ENCODE measurements around the gene ZNF618. TPM values are rescaled to one million over a fixed set of nuclear protein-coding genes. Genes with fewer than 3 reads are reported as not detected.

Gene ZNF618
- total and polyA plus RNA-seq, 8 donors = 1.2 to 19.8 (median 5.3) TPM

DNA sequence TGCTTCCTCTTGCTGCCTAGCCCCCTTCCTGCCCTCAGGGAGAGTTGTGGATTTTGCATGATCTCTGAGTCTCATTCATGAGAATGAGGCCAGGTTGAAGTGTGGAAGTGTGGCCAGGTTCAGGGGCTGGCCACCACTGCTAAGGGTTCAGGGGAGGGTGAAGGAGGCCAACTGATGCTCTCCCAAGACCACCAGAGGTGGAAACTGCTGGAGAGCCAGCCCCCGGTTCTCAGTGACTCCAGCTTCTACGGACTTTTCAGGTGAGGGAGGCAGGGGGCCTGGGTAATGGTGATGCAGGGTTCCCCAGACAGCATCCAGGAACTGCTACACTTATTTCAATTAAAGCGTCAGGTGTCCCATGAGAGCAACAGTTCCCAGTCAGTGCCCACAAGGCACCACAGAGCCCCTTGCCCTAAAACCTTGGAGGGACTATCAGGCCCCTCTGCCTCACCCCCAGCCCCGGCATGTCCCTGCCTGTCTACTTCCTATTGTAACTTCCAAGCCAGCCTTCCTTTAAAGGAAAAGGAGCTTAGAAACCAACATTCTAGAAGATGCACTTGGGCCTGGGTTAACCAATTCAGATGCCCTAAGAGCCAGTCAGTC is 151.9 kb downstream of the ZNF618 start:
- H3K27me3 ChIP-seq = no peaks in the 10 kb centered on the region
- H3K27ac ChIP-seq = no peak overlapping the region
- no peak overlapping the region for H3K4me3 ChIP-seq
- H3K4me1 ChIP-seq = no peaks in the 10 kb centered on the region
- WGBS, 5 donors = 93 to 98% (median 95%) methylated on average over 4 of the region's 4 CpGs
- DNase-seq = no peak
- TF ChIP-seq POLR2AphosphoS5 (IDR thresholded peaks at IDR 0.05) (no peak), POLR2A (IDR thresholded peaks at IDR 0.05) (no peak), EP300 (IDR thresholded peaks at IDR 0.05) (no peak)
- TF ChIP-seq, protein P1, sequence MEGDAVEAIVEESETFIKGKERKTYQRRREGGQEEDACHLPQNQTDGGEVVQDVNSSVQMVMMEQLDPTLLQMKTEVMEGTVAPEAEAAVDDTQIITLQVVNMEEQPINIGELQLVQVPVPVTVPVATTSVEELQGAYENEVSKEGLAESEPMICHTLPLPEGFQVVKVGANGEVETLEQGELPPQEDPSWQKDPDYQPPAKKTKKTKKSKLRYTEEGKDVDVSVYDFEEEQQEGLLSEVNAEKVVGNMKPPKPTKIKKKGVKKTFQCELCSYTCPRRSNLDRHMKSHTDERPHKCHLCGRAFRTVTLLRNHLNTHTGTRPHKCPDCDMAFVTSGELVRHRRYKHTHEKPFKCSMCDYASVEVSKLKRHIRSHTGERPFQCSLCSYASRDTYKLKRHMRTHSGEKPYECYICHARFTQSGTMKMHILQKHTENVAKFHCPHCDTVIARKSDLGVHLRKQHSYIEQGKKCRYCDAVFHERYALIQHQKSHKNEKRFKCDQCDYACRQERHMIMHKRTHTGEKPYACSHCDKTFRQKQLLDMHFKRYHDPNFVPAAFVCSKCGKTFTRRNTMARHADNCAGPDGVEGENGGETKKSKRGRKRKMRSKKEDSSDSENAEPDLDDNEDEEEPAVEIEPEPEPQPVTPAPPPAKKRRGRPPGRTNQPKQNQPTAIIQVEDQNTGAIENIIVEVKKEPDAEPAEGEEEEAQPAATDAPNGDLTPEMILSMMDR (IDR thresholded peaks at IDR 0.05) = no peak
- H3K36me3 ChIP-seq = peaks cover 0 to 86% (median 75%) of the 10 kb centered on the region in 4 donors
- peaks cover 0 to 13% (median 4%) of the 10 kb centered on the region in 4 donors for H3K9me3 ChIP-seq
- intact Hi-C loops (cut with DNase I; ENCODE audit: low total_unique reads) = no loop called here

DNA sequence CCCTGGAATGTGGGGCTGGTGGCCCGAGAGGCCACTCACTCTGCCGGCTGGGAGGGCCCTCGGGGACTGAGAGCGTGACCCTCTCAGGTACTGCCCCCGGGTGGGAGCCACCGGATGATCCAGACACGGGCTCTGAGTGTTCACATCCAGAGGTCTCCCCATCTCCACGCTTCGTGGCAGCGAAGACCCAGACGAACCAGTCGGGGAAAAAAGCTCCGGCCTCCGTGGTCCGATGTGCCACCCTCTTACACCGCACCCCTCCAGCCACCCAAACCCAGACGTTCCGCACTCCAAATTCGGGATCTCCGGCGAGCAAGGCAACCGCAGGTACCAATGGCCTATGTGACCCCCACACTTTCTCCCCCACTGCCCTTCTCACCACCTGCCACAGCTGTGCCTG is 152.5 kb downstream of the ZNF618 start:
- Histone ChIP-seq H3K4me3 (no peak overlapping the region), H3K27me3 (no peaks in the 10 kb centered on the region), H3K27ac (no peak overlapping the region), H3K4me1 (no peaks in the 10 kb centered on the region), H3K9me3 (peaks cover 0 to 7% (median 2%) of the 10 kb centered on the region in 4 donors), H3K36me3 (peaks cover 0 to 88% (median 80%) of the 10 kb centered on the region in 4 donors)
- no peak for DNase-seq
- 93 to 97% (median 96%) methylated on average over 21 to 22 of the region's 22 CpGs for WGBS, 5 donors
- intact Hi-C loops (cut with DNase I; ENCODE audit: low total_unique reads) = no loop called here
- TF ChIP-seq, protein P1 (IDR thresholded peaks at IDR 0.05) = no peak
- TF ChIP-seq POLR2A (IDR thresholded peaks at IDR 0.05) (no peak), POLR2AphosphoS5 (IDR thresholded peaks at IDR 0.05) (no peak), EP300 (IDR thresholded peaks at IDR 0.05) (no peak)

DNA sequence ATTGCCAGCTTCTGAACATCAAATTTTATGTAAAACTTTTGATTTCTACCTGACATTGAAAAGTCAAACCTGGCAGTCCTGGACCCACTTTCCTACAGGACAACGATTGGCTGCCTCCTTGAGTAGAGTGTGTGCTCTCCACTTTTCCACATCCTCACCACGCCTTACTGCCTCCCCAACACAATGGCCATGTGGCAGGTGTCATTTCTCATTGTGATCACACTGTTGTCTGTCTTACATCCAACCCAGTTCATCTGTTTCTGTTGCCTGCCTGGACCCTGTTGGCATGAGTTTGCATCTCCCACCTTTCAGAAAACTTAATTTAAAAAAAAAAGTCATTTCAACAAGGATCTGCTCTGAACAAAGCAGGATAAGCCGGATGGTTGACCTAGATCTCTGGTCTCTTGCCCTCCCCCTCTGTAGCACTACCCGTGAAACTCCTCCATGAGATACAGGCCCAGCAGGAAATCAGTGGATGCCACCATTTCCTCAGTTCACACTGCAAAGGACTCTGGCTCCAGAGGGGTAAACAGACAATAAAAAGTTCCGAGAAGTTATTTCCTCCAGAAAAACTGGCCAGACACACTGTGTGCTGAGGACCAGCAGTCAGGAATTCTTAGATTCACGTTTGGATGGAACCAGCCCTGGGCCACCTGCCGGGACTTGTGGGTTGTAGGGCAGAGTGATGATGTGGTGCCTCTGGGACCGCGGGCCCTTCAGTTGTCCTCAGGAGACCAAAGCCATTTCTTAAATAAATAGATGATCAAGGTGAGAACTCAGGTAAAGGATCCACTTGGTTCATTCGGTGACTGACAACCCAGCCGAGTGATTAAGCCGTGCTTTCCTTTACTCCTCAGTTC is 153.4 kb downstream of the ZNF618 start:
- H3K27me3 ChIP-seq = no peaks in the 10 kb centered on the region
- H3K36me3 ChIP-seq = peaks cover 0 to 93% (median 88%) of the 10 kb centered on the region in 4 donors
- 80 to 90% (median 85%) methylated on average over 12 of the region's 12 CpGs for WGBS, 5 donors
- no peak for TF ChIP-seq POLR2A (IDR thresholded peaks at IDR 0.05)
- no peak for DNase-seq
- no peaks in the 10 kb centered on the region for H3K4me1 ChIP-seq
- H3K4me3 ChIP-seq = no peak overlapping the region
- no peaks in the 10 kb centered on the region for H3K9me3 ChIP-seq
- intact Hi-C loops (cut with DNase I; ENCODE audit: low total_unique reads) = no loop called here
- H3K27ac ChIP-seq = no peak overlapping the region

DNA sequence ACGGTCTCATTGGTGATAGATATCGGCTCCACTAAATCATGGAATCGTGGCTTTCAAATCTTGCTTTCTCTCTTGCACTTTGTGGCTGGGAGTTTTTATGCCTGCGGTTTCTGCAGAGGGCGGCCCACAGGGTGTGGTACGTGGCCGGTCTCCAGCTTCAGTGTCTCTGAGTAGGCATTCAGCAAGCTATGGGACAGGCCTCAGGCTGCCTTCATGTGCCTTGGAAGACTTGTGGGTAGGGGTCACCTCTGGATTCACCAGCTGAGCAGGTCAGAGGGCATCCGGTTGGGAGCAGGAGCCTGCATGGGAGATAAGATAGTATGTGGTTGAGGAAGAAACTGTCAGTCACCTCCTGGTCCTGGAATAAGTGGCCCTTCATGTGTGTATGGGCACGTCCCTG is 154.3 kb downstream of the ZNF618 start:
- intact Hi-C loops (cut with DNase I; ENCODE audit: low total_unique reads) = no loop called here
- no peak overlapping the region for H3K27ac ChIP-seq
- no peak for TF ChIP-seq POLR2A (IDR thresholded peaks at IDR 0.05)
- TF ChIP-seq, protein P1 (IDR thresholded peaks at IDR 0.05) = no peak
- 73 to 86% (median 81%) methylated on average over 9 of the region's 9 CpGs for WGBS, 5 donors
- peaks cover 0 to 93% (median 88%) of the 10 kb centered on the region in 4 donors for H3K36me3 ChIP-seq
- H3K4me3 ChIP-seq = no peak overlapping the region
- DNase-seq = no peak
- no peaks in the 10 kb centered on the region for H3K27me3 ChIP-seq
- no peaks in the 10 kb centered on the region for H3K4me1 ChIP-seq
- no peaks in the 10 kb centered on the region for H3K9me3 ChIP-seq

Data from stomach (tissue), 9 donors.